PFSK-1 (cell line): ENCODE measurements around the gene APLP2.

Source experiments
- FOXP2 ChIP-seq: optimal IDR thresholded peaks from 2 replicates; pipeline ENCODE3; 2011; ENCODE audit warnings: borderline replicate concordance, control low read depth, inconsistent platforms; ENCODE audit not compliant: insufficient read depth; ENCODE audit errors: extremely low read length, extremely low read depth
- POLR2AphosphoS5 ChIP-seq: IDR thresholded peaks from 2 replicates; pipeline ENCODE4 v1.6.1; 2012; ENCODE audit warnings: low read depth, mild to moderate bottlenecking, control low read depth, low read length, moderate library complexity
- SIN3A ChIP-seq: IDR thresholded peaks from 2 replicates; pipeline ENCODE4 v1.6.1; 2012; ENCODE audit warnings: mild to moderate bottlenecking, low read length, moderate library complexity, borderline replicate concordance; ENCODE audit not compliant: insufficient read depth
- TAF1 ChIP-seq: IDR thresholded peaks from 2 replicates; pipeline ENCODE4 v1.6.1; 2012; ENCODE audit warnings: low read length, control low read depth, borderline replicate concordance; ENCODE audit not compliant: insufficient read depth
- TF ChIP-seq, protein P1 (sequence below), 2 experiments: IDR thresholded peaks; 2 replicates each; pipeline versions ENCODE4 v1.6.1 to v1.8.0; 2011 to 2012; ENCODE audit warnings: low read depth in 2 of 2, low read length in 2 of 2, control low read depth in 1 of 2, inconsistent platforms in 1 of 2, mild to moderate bottlenecking in 1 of 2, moderate library complexity in 1 of 2; ENCODE audit not compliant: insufficient read depth in 1 of 2

APLP2 gene

DNA sequence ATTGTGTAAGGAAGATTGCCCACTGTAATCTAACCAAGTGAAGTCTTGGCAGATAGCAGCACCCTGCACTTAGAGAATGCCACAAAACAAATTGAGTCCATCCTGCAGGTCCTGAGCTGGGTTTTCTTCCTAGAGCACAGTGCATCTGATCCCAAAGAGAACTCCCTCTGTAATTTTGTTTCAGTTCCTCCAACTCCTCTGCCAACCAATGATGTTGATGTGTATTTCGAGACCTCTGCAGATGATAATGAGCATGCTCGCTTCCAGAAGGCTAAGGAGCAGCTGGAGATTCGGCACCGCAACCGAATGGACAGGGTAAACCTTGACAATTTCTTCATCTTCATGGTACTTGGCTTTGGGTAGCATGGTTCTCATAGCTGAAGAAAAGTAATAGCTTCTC lies 56.8 kb downstream of the APLP2 start:
- TF ChIP-seq POLR2AphosphoS5, result no peak
- TF ChIP-seq TAF1, result no peak
- no peak for TF ChIP-seq SIN3A
- TF ChIP-seq, protein P1, sequence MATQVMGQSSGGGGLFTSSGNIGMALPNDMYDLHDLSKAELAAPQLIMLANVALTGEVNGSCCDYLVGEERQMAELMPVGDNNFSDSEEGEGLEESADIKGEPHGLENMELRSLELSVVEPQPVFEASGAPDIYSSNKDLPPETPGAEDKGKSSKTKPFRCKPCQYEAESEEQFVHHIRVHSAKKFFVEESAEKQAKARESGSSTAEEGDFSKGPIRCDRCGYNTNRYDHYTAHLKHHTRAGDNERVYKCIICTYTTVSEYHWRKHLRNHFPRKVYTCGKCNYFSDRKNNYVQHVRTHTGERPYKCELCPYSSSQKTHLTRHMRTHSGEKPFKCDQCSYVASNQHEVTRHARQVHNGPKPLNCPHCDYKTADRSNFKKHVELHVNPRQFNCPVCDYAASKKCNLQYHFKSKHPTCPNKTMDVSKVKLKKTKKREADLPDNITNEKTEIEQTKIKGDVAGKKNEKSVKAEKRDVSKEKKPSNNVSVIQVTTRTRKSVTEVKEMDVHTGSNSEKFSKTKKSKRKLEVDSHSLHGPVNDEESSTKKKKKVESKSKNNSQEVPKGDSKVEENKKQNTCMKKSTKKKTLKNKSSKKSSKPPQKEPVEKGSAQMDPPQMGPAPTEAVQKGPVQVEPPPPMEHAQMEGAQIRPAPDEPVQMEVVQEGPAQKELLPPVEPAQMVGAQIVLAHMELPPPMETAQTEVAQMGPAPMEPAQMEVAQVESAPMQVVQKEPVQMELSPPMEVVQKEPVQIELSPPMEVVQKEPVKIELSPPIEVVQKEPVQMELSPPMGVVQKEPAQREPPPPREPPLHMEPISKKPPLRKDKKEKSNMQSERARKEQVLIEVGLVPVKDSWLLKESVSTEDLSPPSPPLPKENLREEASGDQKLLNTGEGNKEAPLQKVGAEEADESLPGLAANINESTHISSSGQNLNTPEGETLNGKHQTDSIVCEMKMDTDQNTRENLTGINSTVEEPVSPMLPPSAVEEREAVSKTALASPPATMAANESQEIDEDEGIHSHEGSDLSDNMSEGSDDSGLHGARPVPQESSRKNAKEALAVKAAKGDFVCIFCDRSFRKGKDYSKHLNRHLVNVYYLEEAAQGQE (IDR thresholded peaks at IDR 0.05; ENCODE audit: insufficient read depth in 1 of 2, low read depth in 2 of 2, low read length in 2 of 2), result no peak
- TF ChIP-seq FOXP2, result no peak

DNA sequence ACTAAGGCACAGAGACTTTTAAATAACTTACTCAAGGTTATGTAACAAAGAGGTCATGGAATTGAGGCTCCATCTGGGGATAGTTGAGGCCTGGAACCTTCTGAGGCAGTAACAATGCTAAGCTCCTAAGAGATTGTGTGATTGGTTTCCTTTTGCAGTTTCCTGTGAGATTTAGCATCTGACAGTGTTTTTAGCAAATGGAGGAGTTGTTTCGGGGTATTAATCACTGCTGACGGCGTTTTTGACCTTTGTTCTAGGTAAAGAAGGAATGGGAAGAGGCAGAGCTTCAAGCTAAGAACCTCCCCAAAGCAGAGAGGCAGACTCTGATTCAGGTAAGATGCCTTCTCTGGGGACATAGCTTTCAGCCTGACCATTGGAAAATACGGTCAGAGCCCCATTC lies 57.8 kb downstream of the APLP2 start:
- TF ChIP-seq SIN3A (no peak), POLR2AphosphoS5 (no peak), FOXP2 (no peak), TAF1 (no peak)
- TF ChIP-seq, protein P1 (IDR thresholded peaks at IDR 0.05; ENCODE audit: insufficient read depth in 1 of 2, low read depth in 2 of 2, low read length in 2 of 2), result no peak

DNA sequence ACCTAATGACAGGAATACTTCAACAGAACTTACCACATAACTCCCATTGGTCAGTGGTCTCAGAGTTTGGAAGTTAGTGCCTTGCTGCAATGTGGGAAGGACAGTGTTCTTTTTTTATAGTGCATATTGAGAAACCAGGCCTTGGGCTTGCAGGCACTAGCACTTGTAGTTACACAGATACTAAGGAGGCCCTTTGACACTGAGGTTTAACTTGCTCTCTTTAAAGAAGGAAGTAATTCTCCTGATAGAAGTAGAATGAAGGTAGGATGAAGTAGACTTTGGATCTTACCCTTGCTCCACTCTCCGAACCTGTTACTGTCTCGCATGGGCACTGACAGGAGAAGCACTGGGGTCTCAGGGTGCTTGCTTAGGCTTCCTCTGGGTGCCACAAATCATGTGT lies 58.9 kb downstream of the APLP2 start:
- no peak for TF ChIP-seq FOXP2

DNA sequence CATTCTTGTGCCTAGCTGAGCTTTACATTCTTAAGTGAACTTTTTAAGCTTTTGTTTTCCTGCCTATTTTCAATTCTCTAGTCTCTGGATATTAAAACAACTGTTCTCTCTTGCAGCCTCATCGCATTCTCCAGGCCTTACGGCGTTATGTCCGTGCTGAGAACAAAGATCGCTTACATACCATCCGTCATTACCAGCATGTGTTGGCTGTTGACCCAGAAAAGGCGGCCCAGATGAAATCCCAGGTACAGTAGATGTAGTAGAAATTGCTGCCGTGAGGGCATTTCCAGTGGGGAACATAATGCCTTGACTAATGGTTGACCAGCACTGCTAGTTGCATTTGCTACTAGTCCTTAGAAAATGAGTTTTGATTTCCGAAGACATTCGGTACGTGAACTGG lies 60.2 kb downstream of the APLP2 start:
- no peak for TF ChIP-seq SIN3A
- no peak for TF ChIP-seq FOXP2
- TF ChIP-seq, protein P1 (IDR thresholded peaks at IDR 0.05; ENCODE audit: insufficient read depth in 1 of 2, low read depth in 2 of 2, low read length in 2 of 2), result no peak
- no peak for TF ChIP-seq POLR2AphosphoS5
- TF ChIP-seq TAF1, result no peak

DNA sequence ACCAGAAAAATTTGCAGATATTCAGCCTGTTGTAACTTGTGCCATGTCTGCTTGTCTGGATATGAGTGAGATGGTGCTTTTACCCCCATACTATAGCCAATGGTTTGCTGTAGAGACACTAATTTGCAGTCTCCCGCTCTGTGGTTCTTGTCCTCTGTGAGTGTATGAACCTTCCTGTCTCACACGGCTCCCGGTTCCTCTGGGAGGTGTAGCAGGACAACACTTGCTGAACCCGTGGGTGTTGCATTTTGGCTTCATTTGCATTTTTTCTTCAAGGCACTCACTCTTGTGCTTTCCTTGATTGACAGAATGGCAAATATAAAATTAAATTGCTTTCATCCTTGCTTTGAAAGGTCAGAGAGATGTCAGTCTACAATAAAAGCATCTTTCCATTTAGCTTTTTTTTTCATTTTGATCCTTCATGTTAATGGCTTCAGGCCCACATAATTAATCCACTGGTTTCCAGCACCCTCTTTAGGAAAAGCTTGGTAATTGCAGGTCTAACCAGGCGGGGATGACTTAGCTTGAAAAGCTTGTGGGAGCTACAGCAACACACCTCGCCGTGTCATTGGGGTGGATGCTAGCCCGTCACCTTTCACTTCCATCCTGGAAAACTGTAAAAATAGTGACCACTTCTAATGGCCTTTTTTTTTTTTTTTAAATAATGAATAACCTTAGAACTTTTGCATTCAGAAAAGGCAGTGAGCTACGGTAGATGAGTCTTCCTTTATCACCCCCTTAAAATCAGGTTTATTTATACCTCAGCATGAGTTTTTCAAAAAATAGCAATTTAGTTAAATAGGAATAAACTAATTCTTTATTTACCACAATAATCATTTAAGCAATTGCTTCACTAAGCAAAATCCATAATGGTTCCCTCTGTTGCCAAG lies 62.5 kb downstream of the APLP2 start:
- TF ChIP-seq SIN3A (no peak), TAF1 (no peak), FOXP2 (no peak), POLR2AphosphoS5 (no peak)
- TF ChIP-seq, protein P1 (IDR thresholded peaks at IDR 0.05; ENCODE audit: insufficient read depth in 1 of 2, low read depth in 2 of 2, low read length in 2 of 2), result no peak
